KMS-11 (cell line): Measurements from ENCODE around the gene SCO2.

ENCODE experiments used
- H2AFZ ChIP-seq: fragments of 200-600 bp; sonication (generic); 2 replicates; pipeline ENCODE4 v1.6.1; 2016; ENCODE audit warnings: antibody characterized with exemption, mixed run types, low read depth
- H3K27ac ChIP-seq: fragments of 200-600 bp; sonication (generic); 2 replicates; pipeline ENCODE4 v1.6.1; 2016; ENCODE audit warnings: mild to moderate bottlenecking, mixed run types
- H3K27me3 ChIP-seq: fragments of 200-600 bp; sonication (generic); 2 replicates; pipeline ENCODE4 v1.6.1; 2017; ENCODE audit warnings: mild to moderate bottlenecking, low read depth, mixed run types, moderate library complexity; ENCODE audit not compliant: insufficient read depth
- H3K36me3 ChIP-seq: fragments of 200-600 bp; sonication (generic); 2 replicates; pipeline ENCODE4 v1.6.1; 2017; ENCODE audit warnings: mild to moderate bottlenecking, mixed run types; ENCODE audit not compliant: insufficient read depth
- H3K4me1 ChIP-seq: fragments of 200-600 bp; sonication (generic); 2 replicates; pipeline ENCODE4 v1.6.1; 2016; ENCODE audit warnings: mild to moderate bottlenecking, low read depth, mixed run types; ENCODE audit not compliant: poor library complexity, severe bottlenecking
- H3K4me2 ChIP-seq: fragments of 200-600 bp; sonication (generic); 2 replicates; pipeline ENCODE4 v1.7.0; 2016; ENCODE audit warnings: mild to moderate bottlenecking, mixed run types
- H3K4me3 ChIP-seq: fragments of 200-600 bp; sonication (generic); IDR thresholded peaks from 2 replicates; pipeline ENCODE4 v1.6.1; 2017; ENCODE audit warnings: low read depth, low read length, mixed read lengths; ENCODE audit not compliant: insufficient read depth
- H3K79me2 ChIP-seq: fragments of 200-600 bp; sonication (generic); 2 replicates; pipeline ENCODE4 v1.6.1; 2016; ENCODE audit warnings: low read depth, mixed run types; ENCODE audit not compliant: insufficient read depth
- H3K9ac ChIP-seq: fragments of 200-600 bp; sonication (generic); 2 replicates; pipeline ENCODE4 v1.6.1; 2016; ENCODE audit warnings: mild to moderate bottlenecking, mixed run types
- H4K20me1 ChIP-seq: fragments of 200-600 bp; sonication (generic); 2 replicates; pipeline ENCODE4 v1.6.1; 2016; ENCODE audit warnings: mild to moderate bottlenecking, mixed run types; ENCODE audit not compliant: insufficient read depth
- TF ChIP-seq, protein P1 (sequence below): fragments of 200-600 bp; sonication (generic); conservative IDR thresholded peaks from 2 replicates; pipeline ENCODE4 v1.6.1; 2017; ENCODE audit warnings: low read depth, mild to moderate bottlenecking, antibody characterized with exemption, low read length, moderate library complexity, mixed read lengths

The SCO2 gene

DNA sequence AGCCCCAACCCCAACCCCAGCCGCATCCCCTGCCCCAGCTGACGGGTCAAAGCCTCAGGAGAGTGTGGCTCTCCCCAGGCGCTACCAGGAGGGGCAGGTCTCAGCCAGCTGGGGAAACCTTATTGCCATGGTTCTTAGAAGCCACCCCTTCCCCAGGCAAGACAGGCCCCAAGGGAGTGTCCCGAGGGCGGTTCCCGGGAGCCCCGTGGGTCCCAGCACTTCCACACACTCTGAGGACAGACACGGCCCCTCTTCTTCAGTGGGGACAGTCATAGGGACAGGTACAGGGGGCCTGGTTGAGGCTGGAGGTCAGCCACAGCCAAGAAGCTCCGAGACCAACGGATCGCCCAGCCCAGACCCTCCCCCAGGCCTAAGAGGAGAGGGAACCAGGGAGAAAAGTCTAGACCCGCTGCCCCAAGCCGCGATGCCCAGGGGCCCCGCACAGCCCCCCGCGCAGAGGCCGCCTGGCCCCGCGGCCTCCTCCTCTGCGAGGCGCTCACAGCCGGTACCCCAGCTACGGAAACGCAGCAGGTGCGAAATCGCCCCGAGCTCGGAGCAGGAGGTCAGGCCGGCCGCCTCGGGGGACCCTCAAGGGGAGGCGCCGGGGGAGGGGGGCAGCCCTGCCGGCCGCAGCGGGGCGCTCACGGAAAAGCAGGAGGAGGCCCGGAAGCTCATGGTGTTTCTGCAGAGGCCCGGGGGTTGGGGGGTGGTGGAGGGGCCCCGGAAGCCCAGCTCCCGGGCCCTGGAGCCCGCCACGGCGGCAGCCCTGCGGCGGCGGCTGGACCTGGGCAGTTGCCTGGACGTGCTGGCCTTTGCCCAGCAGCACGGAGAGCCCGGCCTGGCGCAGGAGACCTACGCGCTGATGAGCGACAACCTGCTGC, 22.9 kb upstream of the SCO2 start:
- no peak overlapping the region for H3K27ac ChIP-seq
- TF ChIP-seq, protein P1, sequence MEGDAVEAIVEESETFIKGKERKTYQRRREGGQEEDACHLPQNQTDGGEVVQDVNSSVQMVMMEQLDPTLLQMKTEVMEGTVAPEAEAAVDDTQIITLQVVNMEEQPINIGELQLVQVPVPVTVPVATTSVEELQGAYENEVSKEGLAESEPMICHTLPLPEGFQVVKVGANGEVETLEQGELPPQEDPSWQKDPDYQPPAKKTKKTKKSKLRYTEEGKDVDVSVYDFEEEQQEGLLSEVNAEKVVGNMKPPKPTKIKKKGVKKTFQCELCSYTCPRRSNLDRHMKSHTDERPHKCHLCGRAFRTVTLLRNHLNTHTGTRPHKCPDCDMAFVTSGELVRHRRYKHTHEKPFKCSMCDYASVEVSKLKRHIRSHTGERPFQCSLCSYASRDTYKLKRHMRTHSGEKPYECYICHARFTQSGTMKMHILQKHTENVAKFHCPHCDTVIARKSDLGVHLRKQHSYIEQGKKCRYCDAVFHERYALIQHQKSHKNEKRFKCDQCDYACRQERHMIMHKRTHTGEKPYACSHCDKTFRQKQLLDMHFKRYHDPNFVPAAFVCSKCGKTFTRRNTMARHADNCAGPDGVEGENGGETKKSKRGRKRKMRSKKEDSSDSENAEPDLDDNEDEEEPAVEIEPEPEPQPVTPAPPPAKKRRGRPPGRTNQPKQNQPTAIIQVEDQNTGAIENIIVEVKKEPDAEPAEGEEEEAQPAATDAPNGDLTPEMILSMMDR, result no peak
- H3K4me1 ChIP-seq, result peaks cover 15% of the 10 kb centered on the region
- H4K20me1 ChIP-seq, result no peaks in the 10 kb centered on the region
- H3K27me3 ChIP-seq, result no peaks in the 10 kb centered on the region
- no peak overlapping the region for H3K4me3 ChIP-seq
- H3K36me3 ChIP-seq, result no peaks in the 10 kb centered on the region
- no peak overlapping the region for H3K9ac ChIP-seq
- no peaks in the 10 kb centered on the region for H3K79me2 ChIP-seq
- no peak overlapping the region for H2AFZ ChIP-seq
- H3K4me2 ChIP-seq, result no peak overlapping the region

DNA sequence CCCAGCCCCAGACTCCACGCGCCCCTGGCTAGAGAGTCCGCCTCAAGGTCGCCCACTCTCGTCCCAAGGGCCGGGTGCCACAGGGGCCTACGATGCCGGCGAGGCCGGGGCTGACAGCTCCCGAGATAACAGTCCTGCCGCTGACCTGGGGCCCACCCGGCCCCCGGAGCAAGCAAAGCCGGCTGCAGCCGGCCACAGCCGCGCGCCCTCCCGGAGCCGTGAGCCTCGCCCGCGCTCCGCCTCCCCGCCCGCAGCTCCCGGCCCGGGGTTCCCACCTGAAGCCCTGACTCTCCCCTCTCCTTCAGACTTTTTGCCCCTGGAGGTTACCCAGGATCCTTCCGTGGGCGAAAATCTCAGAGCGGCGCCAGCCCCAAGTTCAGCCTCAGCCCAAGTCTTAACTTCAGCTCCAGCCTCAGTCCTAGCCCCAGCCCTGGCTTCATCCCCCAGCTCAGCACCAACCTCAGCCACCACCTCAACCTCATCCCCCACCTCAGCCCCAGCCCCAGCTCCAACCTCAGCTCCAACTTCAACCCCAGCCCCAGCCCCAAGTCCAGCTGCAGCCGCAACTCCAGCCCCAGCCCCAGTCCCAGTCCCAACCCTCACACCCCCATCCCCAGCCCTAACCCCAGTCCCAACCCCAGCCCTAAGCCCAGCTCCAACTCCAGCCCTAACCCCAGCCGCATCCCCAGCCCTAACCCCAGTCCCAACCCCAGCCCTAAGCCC, 22.0 kb upstream of the SCO2 start:
- TF ChIP-seq, protein P1, result no peak
- no peaks in the 10 kb centered on the region for H3K36me3 ChIP-seq
- H3K4me2 ChIP-seq, result no peak overlapping the region

DNA sequence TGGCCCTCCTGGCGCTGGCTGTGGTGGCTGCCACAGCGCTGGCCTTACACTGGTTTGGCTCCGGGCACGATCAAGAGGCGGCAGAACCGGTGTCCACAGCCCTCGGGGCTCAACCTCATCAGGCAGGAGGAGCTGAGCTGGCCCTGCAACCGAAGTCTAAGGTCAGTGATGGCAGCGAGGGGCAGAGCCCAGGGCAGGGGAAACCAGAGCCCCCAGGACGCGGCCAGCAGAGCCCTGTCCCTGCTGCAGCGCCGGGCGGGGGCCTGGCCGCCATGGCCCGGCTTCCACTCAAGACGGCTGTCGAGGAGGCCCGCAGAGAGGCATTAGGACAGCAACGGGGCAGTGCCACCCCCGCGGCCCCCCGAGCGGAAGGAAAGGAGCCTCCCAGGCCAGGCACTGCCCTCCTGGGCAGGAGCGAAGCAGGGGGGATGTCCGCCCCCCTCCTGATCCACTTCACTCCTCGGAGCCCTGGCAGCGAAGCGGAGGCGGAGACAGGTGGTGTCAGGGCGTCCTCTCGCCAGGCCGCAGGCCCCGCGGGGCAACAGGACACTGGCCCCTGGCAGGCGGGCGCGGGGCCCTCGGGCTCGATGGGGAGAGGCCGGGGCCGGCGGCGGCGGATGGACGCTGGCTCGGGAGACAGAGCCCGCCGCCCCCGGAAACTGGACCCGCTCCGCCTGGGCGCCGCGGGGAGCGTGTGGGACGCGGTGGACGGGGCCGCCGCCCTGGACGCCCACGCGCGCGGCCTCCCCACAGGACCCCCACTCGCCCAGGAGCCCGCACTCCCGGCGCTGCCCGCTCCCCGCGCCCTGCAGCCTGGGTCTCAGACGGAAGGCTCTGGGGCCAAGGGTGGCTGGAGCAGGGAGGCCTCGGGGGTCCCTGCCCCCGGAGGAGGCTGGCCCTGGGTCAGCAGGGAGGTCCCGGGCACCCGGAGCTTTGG, 21.2 kb upstream of the SCO2 start:
- Histone ChIP-seq H3K9ac (no peak overlapping the region), H3K4me3 (no peak overlapping the region), H3K27me3 (no peaks in the 10 kb centered on the region), H3K4me1 (peaks cover 22% of the 10 kb centered on the region), H2AFZ (no peak overlapping the region), H4K20me1 (no peaks in the 10 kb centered on the region), H3K27ac (no peak overlapping the region), H3K4me2 (no peak overlapping the region), H3K79me2 (no peaks in the 10 kb centered on the region), H3K36me3 (no peaks in the 10 kb centered on the region)
- TF ChIP-seq, protein P1, result no peak

More for the DNA sequence above, 22.0 kb upstream of the SCO2 start:
- Histone ChIP-seq H3K27ac (no peak overlapping the region), H2AFZ (no peak overlapping the region), H3K79me2 (no peaks in the 10 kb centered on the region), H3K4me1 (peaks cover 15% of the 10 kb centered on the region), H3K9ac (no peak overlapping the region), H3K27me3 (no peaks in the 10 kb centered on the region), H4K20me1 (no peaks in the 10 kb centered on the region), H3K4me3 (no peak overlapping the region)
